GM12873 (cell line): ENCODE measurements around the gene REG4.

Experiments
- CTCF ChIP-seq: IDR thresholded peaks from 2 replicates; pipeline ENCODE4 v1.5.1; 2012; ENCODE audit warnings: low read depth, mild to moderate bottlenecking, moderate library complexity, low read length, control low read depth; ENCODE audit not compliant: insufficient read depth; ENCODE audit errors: missing control alignments

Gene REG4

GRCh38 chr1:119797162-119797561 lies 14.1 kb downstream of the REG4 start:
- TF ChIP-seq CTCF = no peak

- no peak for TF ChIP-seq CTCF
These were observed 15.7 kb downstream of the REG4 start for GRCh38 chr1:119795261-119796200.

GRCh38 chr1:119794876-119795240 lies 16.4 kb downstream of the REG4 start:
- no peak for TF ChIP-seq CTCF

- TF ChIP-seq CTCF = no peak
These were observed 16.9 kb downstream of the REG4 start for GRCh38 chr1:119794230-119794875.

- no peak for TF ChIP-seq CTCF
These were observed 19.9 kb downstream of the REG4 start for GRCh38 chr1:119791377-119791776.

- no peak for TF ChIP-seq CTCF
These were observed 20.6 kb downstream of the REG4 start for GRCh38 chr1:119790451-119791198.

- TF ChIP-seq CTCF = no peak
These were observed 23.5 kb downstream of the REG4 start for GRCh38 chr1:119787776-119788175.
